GM12892 (cell line): ENCODE data around the gene BASP1.

Experiments
- POLR2A ChIP-seq: IDR thresholded peaks from 2 replicates; pipeline ENCODE4 v1.6.1; 2011; ENCODE audit warnings: low read depth, low read length, control low read depth
- POLR2AphosphoS5 ChIP-seq: IDR thresholded peaks from 2 replicates; pipeline ENCODE4 v1.6.1; 2011; ENCODE audit warnings: low read depth, low read length, control low read depth
- TAF1 ChIP-seq: IDR thresholded peaks from 2 replicates; pipeline ENCODE4 v1.6.1; 2011; ENCODE audit warnings: low read depth, mild to moderate bottlenecking, control low read depth, low read length, borderline replicate concordance

DNA sequence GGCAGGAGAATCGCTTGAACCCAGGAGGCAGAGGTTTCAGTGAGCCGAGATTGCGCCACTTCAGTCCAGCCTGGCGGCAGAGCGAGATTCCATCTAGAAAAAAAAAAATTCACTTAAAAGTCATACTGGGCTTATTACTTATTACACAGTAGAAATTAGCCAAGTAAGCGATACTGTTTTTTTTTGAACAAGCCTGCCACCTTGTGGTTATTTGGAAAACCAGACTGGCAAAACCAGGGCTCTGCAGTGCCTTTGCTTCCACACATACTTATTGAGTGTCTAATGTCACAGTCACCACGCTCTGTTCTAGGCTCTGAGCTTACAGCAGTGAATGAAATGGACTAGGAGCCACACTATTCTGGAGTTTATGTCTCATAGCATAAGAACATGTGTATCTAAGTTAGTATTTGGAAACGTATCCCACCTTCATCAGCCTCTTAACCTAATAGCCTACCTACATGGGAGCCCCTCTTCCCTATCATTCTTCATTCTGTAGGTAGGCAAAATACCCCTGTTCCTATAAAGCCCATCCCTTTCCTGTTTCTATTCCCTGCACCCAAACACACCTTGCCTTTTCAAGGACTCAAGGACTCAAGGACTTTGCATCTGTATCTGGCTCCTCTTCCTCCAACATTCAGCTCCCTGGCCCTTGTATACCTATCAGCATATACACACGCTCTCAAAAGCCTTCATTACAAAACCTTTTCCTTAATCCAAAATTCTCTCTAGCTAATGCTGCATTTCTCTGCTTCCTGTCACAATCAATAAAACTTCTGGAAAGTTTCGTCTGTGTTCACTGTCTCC lies 13.9 kb upstream of the BASP1 start:
- TF ChIP-seq TAF1 = no peak
- no peak for TF ChIP-seq POLR2AphosphoS5
- TF ChIP-seq POLR2A = no peak
